ENCODE data around the gene TXNRD1.
"Not testable (repeated sequence)": the region's sequence is repeated elsewhere in the genome, so short reads cannot be mapped to it uniquely, and the experiment has no call there.

Gene TXNRD1

GRCh38 chr12:104387190-104387589, 171.6 kb downstream of the TXNRD1 start:
- DNase-seq (ENCODE audit: insufficient read length, low spot score) (no peak), FAIRE-seq (no peak)

DNA sequence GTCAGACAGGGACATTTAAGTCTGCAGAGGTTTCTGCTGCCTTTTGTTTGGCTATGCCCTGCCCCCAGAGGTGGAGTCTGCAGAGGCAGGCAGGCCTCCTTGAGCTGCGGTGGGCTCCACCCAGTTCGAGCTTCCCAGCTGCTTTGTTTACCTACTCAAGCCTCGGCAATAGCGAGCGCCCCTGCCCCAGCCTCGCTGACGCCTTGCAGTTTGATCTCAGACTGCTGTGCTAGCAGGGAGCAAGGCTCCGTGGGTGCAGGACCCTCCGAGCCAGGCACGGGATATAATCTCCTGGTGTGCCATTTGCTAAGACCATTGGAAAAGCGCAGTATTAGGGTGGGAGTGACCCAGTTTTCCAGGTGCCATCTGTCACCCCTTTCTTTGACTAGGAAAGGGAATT, 178.5 kb downstream of the TXNRD1 start:
- FAIRE-seq; DNase-seq (ENCODE audit: insufficient read length, low spot score): not testable (repeated sequence)

Measured in HTR-8/SVneo (cell line).